ENCODE results near the gene COL23A1.

- TF ChIP-seq, protein P1, sequence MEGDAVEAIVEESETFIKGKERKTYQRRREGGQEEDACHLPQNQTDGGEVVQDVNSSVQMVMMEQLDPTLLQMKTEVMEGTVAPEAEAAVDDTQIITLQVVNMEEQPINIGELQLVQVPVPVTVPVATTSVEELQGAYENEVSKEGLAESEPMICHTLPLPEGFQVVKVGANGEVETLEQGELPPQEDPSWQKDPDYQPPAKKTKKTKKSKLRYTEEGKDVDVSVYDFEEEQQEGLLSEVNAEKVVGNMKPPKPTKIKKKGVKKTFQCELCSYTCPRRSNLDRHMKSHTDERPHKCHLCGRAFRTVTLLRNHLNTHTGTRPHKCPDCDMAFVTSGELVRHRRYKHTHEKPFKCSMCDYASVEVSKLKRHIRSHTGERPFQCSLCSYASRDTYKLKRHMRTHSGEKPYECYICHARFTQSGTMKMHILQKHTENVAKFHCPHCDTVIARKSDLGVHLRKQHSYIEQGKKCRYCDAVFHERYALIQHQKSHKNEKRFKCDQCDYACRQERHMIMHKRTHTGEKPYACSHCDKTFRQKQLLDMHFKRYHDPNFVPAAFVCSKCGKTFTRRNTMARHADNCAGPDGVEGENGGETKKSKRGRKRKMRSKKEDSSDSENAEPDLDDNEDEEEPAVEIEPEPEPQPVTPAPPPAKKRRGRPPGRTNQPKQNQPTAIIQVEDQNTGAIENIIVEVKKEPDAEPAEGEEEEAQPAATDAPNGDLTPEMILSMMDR (conservative IDR thresholded peaks at IDR 0.05; ENCODE audit: low read depth in 2 of 2): no peak
- TF ChIP-seq EZH2 (IDR thresholded peaks at IDR 0.05; ENCODE audit: low read depth, unreplicated experiment): no peak
- TF ChIP-seq REST (IDR thresholded peaks at IDR 0.05; ENCODE audit: unreplicated experiment): no peak
- no peak for TF ChIP-seq POLR2AphosphoS5 (IDR thresholded peaks at IDR 0.05; ENCODE audit: low read depth)
- TF ChIP-seq ETS1 (IDR thresholded peaks at IDR 0.05): no peak
- TF ChIP-seq EZH2phosphoT487 (IDR thresholded peaks at IDR 0.05; ENCODE audit: unreplicated experiment): no peak
- TF ChIP-seq STAT1 (IDR thresholded peaks at IDR 0.05; ENCODE audit: unreplicated experiment): no peak
- TF ChIP-seq CREB1 (CRISPR knock-in tag; IDR thresholded peaks at IDR 0.05; ENCODE audit: low read depth): no peak
- no peak for TF ChIP-seq ZNF331 (CRISPR knock-in tag; IDR thresholded peaks at IDR 0.05; ENCODE audit: low read depth)
- TF ChIP-seq JUNB (IDR thresholded peaks at IDR 0.05; ENCODE audit: unreplicated experiment): no peak
- TF ChIP-seq NANOG (IDR thresholded peaks at IDR 0.05; ENCODE audit: borderline replicate concordance): no peak
- TF ChIP-seq ZNF462 (CRISPR knock-in tag; IDR thresholded peaks at IDR 0.05): no peak
Observed at GRCh38 chr5:178416919-178417318, 173.3 kb downstream of the COL23A1 start.

Measured in GM23338 (cell line).